Peyer's patch (tissue), 4 donors: Measurements from ENCODE around the gene NEK9.

Experiments
- CTCF ChIP-seq, 6 experiments: fragments of 450-650 bp in 4 of 6; fragments of 200-600 bp in 2 of 6; sonication (generic) in 1 of 6; IDR thresholded peaks; one replicate each; pipeline ENCODE4 v1.5.1; 2017 to 2019; ENCODE audit warnings: antibody characterized with exemption in 6 of 6, mild to moderate bottlenecking in 3 of 6, moderate library complexity in 1 of 6
- POLR2A ChIP-seq, 2 donors: fragments of 450-650 bp; IDR thresholded peaks; one replicate each; pipeline ENCODE4 v1.5.1; 2017; ENCODE audit warnings: antibody characterized with exemption in 2 of 2, mild to moderate bottlenecking in 2 of 2, moderate library complexity in 2 of 2

- TF ChIP-seq CTCF (IDR thresholded peaks at IDR 0.05) (no peak), POLR2A (IDR thresholded peaks at IDR 0.05) (no peak)
These were observed 7.8 kb downstream of the NEK9 start for GRCh38 chr14:75119056-75119455.
